Stimulated activated naive CD8-positive, alpha-beta T cell treated with anti-CD3 and anti-CD28 coated beads, Interleukin-15, Interleukin-2, amounts not matched to agents 100 U/mL and 50 U/mL, for 24 hours (primary cell): ENCODE measurements around the gene TMEM143.
"Not testable (repeated sequence)": the region's sequence is repeated elsewhere in the genome, so short reads cannot be mapped to it uniquely, and the experiment has no call there.

ENCODE experiments used
- ATAC-seq: fragments of 150-1000 bp; cut with Tn5 transposase; one replicate; pipeline ENCODE4 v1.10.0; 2021
- DNase-seq: peaks from one replicate; pipeline ENCODE4 v3.0.0; 2021

Gene TMEM143

DNA sequence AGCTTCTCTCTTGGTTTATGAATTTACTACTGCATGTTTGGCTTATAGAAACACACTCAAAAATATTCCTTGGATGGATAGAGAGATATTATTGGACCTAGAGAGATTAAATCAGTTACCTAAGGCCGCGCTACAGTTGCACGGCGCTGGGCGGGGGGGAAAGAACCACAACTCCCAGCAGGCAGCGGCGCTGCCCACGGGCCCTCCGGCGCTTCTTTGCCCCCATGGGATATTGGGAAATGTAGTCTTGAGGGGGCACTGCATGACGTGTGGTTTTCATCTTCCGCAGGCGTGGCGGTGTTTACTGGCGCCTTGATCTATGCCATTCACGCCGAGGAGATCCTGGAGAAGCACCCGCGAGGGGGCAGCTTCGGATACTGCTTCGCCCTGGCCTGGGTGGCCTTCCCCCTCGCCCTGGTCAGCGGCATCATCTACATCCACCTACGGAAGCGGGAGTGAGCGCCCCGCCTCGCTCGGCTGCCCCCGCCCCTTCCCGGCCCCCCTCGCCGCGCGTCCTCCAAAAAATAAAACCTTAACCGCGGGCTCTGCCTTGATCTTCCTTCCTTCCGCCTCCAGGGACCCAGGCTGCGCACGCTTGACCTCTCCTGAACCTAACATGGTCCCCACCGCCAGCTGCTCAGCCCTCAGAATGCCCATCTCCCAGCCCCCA is 33.6 kb downstream of the TMEM143 start:
- peak; percentile 82 for DNase-seq
- ATAC-seq: peak; percentile 44

DNA sequence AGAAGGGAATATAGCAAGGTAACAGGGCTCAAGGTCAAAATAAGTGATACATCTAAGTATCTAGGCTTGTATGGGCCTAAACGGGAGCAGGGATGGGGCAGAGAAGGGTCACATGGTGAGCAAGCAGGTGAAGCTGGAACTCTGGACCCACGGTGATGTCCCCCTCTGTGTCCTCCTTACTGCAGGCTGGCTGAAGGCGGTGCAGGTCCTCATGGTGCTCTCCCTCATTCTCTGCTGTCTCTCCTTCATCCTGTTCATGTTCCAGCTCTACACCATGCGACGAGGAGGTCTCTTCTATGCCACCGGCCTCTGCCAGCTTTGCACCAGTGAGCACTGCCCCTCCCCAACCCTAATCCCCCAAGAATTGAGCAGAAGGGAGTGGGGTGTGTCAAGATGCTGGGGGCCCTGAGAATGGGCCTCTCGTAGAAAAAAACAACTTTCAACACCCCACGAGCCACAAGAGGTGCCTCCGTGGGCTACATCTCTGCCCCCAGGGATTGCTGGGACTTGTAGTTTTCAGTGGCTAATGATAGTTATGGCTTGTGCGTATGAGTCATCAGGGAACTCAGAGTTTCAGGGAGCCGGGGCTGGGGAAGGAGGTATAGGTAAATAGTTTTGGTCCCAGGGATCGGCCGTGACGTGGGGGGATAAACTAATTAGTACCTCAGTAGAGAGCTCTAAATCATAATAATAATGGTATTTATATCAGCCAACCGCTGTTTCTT is 34.4 kb downstream of the TMEM143 start:
- DNase-seq (peak; percentile 59), ATAC-seq (no peak)

DNA sequence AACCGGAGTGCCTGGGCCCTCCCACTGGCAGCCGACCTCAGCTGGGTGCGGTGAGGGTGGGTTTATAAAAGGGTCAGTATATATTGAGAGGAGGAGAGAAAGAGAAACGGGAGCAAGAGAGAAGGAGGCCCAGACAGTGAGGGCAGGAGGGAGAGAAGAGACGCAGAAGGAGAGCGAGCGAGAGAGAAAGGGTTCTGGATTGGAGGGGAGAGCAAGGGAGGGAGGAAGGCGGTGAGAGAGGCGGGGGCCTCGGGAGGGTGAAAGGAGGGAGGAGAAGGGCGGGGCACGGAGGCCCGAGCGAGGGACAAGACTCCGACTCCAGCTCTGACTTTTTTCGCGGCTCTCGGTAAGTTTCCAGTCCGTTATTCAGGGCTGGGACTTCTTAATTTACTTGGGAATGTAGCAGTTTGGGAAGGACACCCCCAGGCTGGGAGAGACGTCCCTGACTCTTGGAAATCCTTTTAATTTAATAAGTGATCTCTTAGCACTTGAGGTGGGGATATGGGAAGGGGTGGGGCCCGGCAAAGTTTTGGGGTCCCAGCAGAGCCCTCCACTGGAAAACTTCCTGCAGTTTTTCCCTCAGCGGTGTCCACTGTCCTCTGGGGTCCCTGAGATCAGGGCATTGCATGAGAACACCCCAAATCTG is 38.4 kb downstream of the TMEM143 start, which contains the start of gene EMP3:
TSS of gene EMP3 (plus strand) at position 288 of the 646 bp plus-strand sequence. CDS start 1,293 bp downstream, outside the sequence.
- peak; percentile 46 for ATAC-seq
- peak; percentile 88 for DNase-seq

DNA sequence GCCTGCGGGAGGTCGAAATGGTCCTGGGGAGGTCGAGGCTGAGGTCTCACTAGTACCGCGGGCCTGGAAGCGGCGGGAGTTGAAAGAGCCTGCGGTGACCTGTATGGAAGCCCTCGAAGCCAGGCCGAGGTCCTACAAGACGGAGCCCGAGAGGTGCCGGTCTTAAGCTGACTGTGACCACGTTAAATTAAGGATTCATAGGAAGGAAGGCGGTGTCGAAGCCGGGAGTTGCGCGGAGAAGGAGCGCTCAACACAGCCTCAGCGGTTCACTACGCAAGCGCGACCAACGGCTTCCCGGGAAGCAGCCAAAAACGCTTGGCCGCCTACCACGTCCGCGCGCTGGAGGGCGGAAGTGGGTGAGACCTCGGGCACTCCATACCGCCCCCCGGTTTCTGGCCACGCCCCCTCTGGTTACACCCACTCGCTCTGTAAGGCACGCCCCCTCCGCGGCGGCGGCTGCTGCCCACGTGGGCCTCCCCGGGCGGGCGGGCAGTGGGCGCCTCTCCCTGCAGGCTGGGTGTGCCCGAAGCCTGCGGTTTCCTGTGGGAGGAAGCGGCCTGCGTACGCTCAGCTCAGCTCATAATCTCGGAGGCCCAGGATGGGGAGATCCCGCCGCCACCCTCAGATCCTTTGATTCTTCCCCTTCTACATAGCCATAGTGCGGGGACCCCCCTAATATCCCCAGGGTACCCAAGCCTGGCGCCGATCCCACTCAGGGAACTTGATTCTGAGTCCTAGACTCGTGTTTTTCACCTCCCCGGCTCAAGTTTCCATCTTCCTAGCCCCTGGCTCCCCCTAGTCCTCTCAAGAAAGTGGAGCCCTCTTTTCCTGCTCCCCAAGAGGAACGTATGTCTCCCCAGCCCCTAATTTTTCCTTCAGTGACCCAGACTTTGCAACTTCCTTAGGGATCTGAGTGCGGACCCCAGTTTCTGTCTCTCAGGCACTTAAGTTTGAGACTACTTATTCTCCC is 41.8 kb downstream of the TMEM143 start:
- ATAC-seq (peak; percentile 70), DNase-seq (peak; percentile 99)

DNA sequence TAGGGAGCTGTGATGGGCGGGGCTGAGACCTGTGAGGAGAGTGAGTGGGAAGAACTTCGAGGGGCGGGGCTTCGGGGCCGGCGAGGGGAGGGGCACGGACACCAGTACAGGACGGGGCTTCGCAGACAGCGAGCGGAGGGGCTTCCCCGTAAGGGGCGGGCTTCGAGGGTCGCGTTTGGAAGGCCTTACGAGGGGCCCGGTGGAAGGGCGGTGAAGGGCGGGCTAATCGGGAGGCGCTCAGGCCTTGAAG is 42.4 kb downstream of the TMEM143 start:
- ATAC-seq (peak; percentile 66), DNase-seq (peak; percentile 98)

DNA sequence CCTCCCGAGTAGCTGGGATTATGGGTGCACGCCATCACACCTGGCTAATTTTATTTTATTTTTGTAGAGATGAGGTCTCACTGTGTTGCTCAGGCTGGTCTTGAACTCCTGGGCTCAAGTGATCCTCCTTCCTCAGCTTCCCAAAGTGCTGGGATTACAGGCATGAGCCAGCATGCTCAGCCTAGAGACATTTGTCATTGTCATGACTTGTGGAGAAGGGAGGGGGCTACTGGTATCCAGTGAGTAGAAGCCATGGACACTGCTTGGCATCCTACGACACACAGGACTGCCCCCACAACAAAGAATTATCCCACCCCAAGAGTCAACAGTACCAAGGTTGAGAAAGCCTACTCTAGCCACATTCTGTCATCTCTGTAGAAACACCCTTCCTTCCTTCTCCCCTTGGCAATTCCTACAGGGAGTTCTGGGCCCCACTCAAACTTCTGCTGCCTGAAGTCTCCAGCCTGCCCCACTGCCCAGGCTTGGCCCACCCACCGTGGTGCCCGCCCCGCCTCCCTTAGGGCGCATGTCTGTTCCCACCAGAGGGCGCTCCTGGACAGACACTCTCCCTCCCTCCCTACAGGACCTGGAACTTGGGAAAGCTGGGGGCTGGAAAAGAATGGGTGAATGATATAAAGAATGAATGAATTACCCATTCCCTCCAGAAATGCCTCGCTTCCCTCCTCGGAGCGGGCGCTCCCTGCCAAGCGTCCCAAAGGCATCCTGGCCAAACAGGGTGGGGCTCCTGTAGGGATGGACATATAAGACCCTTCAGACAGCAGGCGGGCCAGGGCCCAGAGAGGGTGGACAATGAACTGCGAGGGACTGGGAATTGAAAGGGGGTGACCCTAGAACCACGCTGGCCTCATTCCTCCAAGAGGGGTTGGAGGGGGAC is 43.8 kb downstream of the TMEM143 start:
- DNase-seq (peak; percentile 91), ATAC-seq (peak; percentile 17)

DNA sequence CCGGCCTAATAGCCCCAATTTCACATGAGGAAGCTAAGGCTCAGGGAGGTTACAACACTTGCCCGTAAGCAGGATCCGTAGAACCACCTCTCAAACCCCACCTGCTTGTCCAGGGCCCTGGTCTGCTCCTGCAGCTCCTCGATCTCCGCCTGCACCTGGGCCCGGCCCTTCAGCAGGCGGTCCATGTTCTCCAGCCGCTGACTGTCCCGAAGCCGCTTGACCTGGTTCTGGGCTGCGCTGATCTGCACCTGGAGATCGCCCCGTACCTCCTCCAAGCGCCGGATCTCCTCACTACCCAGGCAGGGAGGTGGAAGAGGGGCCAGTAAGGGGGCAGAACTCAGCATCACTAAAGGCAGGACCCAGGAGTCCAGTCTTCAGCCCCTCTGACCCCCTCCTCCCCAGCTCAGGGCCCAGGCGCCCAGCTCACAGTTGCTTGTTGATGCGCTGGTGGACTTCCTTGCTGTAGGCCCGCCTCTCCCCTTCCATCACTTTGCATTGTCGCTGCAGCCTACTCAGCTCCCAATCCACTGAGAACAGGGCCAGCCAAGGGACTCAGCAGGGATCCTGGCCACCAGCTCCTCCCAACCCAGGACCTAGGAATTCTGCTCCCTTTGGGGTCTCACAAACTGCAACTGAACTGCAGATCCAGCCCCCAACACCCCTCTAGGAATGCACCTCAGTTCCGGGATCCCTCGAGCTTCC is 45.3 kb downstream of the TMEM143 start:
- ATAC-seq: no peak
- DNase-seq: no peak

DNA sequence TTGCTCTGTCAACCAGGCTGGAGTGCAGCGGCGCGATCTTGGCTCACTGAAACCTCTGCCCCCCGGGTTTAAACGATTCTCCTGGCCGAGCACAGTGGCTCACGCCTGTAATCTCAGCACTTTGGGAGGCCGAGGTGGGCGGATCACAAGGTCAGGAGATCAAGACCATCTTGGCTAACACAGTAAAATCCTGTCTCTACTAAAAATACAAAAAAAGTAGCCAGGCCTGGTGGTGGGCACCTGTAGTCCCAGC is 46.1 kb downstream of the TMEM143 start:
- ATAC-seq, DNase-seq: not testable (repeated sequence)

DNA sequence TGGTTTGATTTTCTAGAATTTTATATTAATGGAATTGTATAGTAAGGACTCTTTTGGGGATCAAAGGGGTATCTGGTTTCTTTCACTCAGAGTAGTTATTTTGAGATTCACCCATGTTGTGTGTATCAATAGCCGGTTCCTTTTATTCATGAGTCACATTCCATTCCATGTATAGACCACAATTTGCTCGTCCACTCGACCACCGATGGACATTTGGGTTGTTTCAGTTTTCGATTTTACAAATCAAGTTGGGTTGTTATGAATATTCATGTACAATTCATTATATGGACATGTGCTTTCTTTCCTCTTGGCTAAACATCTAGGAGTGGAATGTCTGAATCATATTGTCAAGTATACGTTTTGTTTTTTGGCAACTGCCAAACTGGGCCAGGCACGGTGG is 48.0 kb downstream of the TMEM143 start:
- DNase-seq (no peak), ATAC-seq (no peak)

DNA sequence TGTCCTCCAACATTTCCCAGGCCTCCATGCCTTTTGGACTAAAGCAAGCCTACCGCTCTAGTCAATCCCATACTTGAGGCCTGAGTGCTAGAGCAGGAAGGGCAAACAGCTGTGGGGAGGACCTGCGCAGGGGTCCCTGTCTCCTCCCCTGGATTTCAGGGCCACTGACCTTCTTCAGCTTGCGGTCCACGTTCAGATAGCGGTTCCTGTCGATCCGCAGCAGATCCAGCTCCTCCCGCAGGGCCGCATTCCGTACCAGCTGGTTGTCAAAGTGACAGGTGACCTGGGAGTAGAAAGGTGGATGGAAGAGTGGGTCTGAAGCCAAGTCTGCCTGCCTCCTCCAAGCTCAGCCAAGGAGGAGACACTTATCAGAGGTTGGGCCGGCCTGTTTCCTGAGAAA is 52.4 kb downstream of the TMEM143 start:
- ATAC-seq (no peak), DNase-seq (no peak)

DNA sequence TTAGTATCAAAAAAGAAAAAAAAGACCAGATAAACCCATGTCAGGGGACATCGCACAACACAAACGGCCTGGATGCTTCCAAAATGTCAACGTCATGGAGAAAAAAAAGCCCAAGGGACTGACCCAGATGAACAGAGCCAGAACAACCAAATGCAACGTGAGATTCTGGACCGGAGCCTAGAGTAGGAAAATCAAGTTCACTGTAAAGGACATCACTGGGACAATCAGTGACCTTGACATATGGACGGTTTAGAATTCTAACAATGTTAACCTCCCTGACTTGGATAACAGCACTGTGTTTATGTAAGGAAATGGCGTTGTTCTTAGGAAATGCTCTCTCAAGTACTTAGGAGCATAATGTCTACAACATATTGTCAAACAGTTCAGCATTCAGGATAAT is 53.5 kb downstream of the TMEM143 start:
- ATAC-seq (no peak), DNase-seq (no peak)

DNA sequence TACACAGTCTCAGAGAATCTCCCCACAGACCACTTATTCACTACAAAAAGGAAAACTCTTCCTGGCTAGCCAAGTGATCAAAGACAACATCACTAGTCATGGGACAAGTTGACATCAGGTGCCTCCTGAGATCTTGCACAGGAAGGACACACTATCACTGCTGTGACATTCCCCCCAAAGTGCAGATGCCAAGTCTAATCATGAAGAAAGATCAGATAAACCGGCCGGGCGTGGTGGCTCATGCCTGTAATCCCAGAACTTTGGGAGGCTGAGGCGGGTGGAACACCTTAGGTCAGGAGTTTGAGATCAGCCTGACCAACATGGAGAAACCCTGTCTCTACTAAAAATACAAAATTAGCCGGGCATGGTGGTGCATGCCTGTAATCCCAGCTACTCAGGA is 54.0 kb downstream of the TMEM143 start:
- DNase-seq, ATAC-seq: not testable (repeated sequence)

DNA sequence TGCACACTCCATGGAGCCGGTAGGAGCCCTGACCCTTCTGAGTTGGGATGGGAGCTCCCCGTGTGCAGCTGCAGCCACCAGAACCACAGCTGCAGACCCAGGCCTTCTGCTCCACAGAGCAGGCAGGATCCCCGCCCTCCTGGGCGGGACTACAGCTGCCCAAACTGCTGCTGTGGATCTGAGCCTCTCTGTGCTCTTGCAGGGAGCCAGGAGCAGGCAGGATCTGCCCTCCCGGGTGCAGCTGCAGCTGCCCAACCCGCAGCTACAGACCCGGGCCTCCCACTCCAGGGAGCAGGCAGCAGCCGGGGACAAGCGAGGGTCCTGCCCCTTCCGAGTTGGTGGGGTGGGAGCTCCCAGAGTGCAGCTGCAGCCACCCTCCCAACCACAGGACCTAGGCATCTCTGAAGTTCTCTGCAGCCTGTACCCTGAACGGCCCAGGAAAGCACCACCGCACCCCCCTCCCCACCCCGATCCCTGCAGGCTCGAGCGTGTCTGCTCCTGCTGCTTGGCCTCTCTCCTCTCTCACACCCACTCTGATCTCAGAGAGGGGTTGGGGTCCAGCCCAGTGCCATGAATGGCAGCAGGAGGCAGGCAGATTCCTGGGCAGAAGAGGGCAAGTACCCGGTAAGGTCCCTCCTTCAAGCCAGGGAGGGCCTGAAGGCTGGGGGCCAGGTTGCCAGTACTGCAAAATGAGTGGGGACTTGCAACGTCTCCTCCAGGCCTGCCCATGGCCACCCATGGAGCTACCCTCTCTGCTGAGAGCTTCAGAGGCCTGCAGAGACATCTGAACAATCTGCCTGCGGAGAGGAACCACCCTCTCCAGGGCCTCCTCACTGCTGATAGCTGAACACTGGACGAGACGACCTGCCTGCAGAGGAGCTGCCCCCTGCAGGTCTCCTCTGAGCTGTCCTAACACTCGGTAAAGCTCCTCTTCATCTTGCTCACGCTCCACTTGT is 54.8 kb downstream of the TMEM143 start:
- ATAC-seq (no peak), DNase-seq (no peak)

DNA sequence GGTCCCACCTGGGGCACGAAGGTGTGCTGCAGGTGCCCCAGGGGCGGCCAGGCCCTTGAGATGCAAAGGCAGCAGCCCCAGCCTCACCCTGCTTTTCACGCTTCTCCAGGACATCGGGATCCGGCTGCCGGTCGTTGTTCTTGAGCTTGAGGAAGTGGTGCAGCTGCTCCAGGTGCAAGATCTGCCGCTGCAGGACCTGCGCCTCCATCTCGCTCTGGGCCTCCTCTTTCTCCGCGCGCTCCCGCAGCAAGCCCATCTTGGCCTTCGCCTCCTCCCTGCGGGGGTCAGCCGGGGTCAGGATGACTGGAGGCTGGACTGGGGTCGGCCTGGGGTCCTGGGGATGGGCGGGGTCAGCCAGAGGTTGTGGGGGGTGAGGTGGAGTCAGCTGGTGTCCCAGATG is 59.9 kb downstream of the TMEM143 start:
- ATAC-seq: no peak
- no peak for DNase-seq

DNA sequence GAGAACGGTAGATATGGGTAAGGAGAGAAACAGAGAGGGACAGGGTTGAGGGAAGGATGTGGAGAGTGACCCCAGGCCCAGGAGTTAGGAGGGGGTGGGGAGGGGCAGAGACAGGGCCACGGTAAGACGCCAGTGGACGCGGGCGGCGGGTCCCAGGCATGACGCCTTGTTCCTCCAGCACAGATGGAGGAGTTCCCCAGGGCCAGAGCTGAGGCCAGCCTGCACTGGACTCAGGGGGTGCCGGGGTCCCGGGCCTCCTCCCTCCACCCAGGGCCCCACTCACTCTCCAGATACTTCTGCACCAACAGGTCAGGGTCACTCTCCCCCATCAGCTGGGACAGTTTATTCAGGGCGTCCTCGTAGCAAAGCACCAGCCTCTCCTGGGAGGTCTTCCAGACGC is 60.4 kb downstream of the TMEM143 start:
- ATAC-seq (peak; percentile 14), DNase-seq (no peak)

DNA sequence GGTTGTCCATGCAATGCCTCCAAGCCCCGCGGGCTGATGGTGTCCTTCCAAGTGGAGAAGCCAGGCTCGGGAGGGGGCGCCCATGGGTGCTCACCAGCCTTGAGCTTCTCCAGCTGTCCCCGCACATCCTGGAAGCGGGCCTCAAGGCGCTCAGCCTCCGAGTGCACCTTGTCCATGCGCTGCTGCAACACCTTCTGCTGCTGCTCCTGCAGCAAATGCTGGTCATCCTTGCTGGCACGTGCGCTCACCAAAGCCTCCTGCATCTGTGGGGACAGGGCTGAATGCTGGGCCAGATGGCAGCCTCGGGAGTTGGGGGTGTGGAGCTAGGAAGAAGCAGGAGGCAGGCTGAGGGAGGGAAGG is 61.2 kb downstream of the TMEM143 start:
- ATAC-seq (no peak), DNase-seq (no peak)

DNA sequence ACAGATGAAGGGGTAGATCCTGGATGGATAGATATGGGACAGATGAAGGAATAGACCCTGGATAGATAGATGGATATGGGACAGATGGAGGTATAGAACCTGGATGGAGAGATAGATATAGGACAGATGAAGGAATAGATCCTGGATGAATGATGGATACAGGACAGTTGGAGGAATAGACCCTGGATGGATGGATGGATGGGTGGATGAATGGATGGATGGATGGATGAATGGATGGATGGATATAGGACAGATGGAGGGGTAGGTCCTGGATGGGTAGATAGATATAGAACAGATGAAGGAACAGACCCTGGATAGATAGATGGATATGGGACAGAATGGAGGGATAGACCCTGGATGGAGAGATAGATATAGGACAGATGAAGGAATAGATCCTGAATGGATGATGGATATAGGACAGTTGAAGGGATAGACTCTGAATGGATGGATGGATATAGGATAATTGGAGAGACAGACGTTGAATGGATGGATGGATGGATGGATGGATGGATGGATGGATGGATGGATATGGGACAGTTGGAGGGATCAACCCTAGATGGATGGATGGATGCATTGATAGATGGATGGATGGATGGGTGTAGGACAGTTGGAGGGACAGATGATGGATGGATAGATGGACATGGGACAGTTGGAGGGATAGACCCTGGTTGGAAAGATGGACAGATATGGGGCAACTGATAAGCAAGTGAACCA is 61.7 kb downstream of the TMEM143 start:
- ATAC-seq (no peak), DNase-seq (no peak)

DNA sequence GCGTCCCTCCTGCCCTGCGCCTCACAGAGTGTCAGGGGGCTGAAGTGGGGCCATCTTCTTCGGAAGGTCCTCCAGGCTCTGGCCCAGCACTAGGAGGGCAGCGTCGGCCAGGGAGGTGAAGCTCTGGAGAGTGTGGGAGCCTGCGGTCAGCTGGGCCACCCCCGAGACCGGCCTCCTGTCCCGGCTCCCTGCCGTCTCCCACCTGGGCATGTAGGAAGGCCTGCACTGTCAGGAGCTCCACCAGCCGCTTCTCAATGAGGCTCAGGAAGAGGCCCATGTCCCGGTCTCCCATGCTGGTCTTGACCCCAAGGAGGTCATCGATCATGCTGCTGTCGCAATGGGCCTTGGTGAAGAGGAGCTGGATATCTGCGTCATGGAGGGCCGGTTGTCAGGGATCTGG is 65.8 kb downstream of the TMEM143 start:
- DNase-seq: no peak
- ATAC-seq: no peak
